Measurements from ENCODE around the gene CEND1.
A peak's percentile ranks its signal among the peaks of the same experiment; 100 is the strongest.

- TF ChIP-seq POLR2A (IDR thresholded peaks at IDR 0.05; ENCODE audit: low read depth, low read length) (peak; percentile 5), FOS (IDR thresholded peaks at IDR 0.05; ENCODE audit: borderline replicate concordance, insufficient read depth, low read length) (no peak)
- TF ChIP-seq, protein P1, sequence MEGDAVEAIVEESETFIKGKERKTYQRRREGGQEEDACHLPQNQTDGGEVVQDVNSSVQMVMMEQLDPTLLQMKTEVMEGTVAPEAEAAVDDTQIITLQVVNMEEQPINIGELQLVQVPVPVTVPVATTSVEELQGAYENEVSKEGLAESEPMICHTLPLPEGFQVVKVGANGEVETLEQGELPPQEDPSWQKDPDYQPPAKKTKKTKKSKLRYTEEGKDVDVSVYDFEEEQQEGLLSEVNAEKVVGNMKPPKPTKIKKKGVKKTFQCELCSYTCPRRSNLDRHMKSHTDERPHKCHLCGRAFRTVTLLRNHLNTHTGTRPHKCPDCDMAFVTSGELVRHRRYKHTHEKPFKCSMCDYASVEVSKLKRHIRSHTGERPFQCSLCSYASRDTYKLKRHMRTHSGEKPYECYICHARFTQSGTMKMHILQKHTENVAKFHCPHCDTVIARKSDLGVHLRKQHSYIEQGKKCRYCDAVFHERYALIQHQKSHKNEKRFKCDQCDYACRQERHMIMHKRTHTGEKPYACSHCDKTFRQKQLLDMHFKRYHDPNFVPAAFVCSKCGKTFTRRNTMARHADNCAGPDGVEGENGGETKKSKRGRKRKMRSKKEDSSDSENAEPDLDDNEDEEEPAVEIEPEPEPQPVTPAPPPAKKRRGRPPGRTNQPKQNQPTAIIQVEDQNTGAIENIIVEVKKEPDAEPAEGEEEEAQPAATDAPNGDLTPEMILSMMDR (IDR thresholded peaks at IDR 0.05; ENCODE audit: extremely low read depth in 1 of 2, insufficient read depth in 1 of 2, low read depth in 1 of 2, low read length in 2 of 2): no peak
Observed at GRCh38 chr11:827146-827896, 37.4 kb upstream of the CEND1 start.
